Heart left ventricle (tissue), 13 donors: ENCODE data around the gene APLNR.

ENCODE experiments used
- POLR2A ChIP-seq, 2 donors: fragments of 450-650 bp; IDR thresholded peaks; one replicate each; pipeline ENCODE4 v1.6.1; 2017; ENCODE audit warnings: antibody characterized with exemption in 2 of 2, mild to moderate bottlenecking in 2 of 2, moderate library complexity in 2 of 2
- TF ChIP-seq, protein P1 (sequence below), 12 donors: fragments of 200-600 bp; sonication (generic) in 4 of 12; IDR thresholded peaks; one replicate each; pipeline versions ENCODE4 v1.5.0 to v1.8.0; 2018 to 2022; ENCODE audit warnings: antibody characterized with exemption in 12 of 12, mild to moderate bottlenecking in 5 of 12
- donor health status: ischemic (EF 13 %, LVEDD 7.1; RV severe dilation, severe dysfunction).
- donor health status: DM: no; HTN: yes; CAD: no.
- donor health status: DM: no; HTN: no; CAD: no.
- donor health status: ischemic (EF 25% LVEDD 6.9; RV normal size, moderate dysfunction).
- donor health status: ischemic (EF 25% LVEDD 5.7; RV mildly dilated, moderate dysfunction).
- donor health status: ischemic (EF 35%, LVEDD 5.7; RV mildly dilated, moderate dysfunction).
- donor health status: nonischemic (EF 11% LVEDD 7.7; RV severe dilation, severe dysfunction).
- donor health status: DM: yes; HTN: yes; CAD: no.
- donor health status: PGD.
- donor health status: ischemic (EF 29% LVEDD 5.4; RV normal size, mild dysfunction).
- donor health status: nonischemic (EF 23%, LVEDD 6.1; RV moderate dilation, normal function).

DNA sequence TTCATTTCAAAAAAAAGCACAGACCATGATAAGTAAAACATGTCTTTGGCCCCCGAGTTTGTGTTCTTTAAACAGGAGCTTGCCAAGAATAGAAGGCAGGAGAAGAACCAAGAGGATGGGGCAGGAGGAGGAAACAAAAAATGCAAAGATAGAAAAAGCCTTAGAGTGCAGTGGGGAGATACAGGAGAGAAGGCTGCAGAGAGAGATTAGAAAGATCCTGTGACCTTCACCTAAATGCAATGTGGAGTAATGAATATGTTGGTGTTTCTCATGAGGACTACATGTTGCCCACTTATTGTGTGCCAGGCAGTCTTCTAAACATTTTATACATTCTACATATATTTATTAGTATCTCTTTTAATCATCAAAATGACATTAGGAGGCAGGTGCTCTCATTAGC lies 2.3 kb upstream of the APLNR start:
- TF ChIP-seq, protein P1, sequence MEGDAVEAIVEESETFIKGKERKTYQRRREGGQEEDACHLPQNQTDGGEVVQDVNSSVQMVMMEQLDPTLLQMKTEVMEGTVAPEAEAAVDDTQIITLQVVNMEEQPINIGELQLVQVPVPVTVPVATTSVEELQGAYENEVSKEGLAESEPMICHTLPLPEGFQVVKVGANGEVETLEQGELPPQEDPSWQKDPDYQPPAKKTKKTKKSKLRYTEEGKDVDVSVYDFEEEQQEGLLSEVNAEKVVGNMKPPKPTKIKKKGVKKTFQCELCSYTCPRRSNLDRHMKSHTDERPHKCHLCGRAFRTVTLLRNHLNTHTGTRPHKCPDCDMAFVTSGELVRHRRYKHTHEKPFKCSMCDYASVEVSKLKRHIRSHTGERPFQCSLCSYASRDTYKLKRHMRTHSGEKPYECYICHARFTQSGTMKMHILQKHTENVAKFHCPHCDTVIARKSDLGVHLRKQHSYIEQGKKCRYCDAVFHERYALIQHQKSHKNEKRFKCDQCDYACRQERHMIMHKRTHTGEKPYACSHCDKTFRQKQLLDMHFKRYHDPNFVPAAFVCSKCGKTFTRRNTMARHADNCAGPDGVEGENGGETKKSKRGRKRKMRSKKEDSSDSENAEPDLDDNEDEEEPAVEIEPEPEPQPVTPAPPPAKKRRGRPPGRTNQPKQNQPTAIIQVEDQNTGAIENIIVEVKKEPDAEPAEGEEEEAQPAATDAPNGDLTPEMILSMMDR (IDR thresholded peaks at IDR 0.05) = no peak
- TF ChIP-seq POLR2A (IDR thresholded peaks at IDR 0.05) = no peak
